HCT116 (cell line): ENCODE measurements around the gene BAG1. TPM values are rescaled to one million over a fixed set of nuclear protein-coding genes. Genes with fewer than 3 reads are reported as not detected.

Experiments used
- ATAC-seq: fragments of 200-7000 bp; cut with Tn5 transposase; 2 replicates; pipeline ENCODE4 v1.9.1; 2020; ENCODE audit warnings: mild to moderate bottlenecking, moderate library complexity
- BruUV-seq: library from RNA; stranded (reverse); fragments of 400-500 nt; replicated peaks from 2 replicates; lab custom pipeline; 2021; lab: Mats Ljungman, UMichigan
- CTCF ChIA-PET: fragments of 300-600 bp; sonication (Branson Sonifier 250); formaldehyde crosslinking; loops from one replicate; lab custom pipeline; 2021; ENCODE audit warnings: antibody characterized with exemption; lab: Charles Lee
- POLR2A ChIA-PET: fragments of 300-600, 350-600 bp; sonication (Branson Sonifier 250); formaldehyde crosslinking; loops from one replicate; lab custom pipeline; 2021; ENCODE audit warnings: antibody characterized with exemption; lab: Charles Lee
- RAD21 ChIA-PET, 2 experiments: fragments of 300-600 bp; sonication (Branson Sonifier 250); formaldehyde crosslinking; loops; one replicate each; lab custom pipeline; 2023; ENCODE audit warnings: low total read pairs in 2 of 2; ENCODE audit not compliant: uncharacterized antibody in 2 of 2, unreplicated experiment in 2 of 2, low non-redundant PET in 1 of 2; lab: Charles Lee
- DNase-seq: peaks from one replicate; pipeline ENCODE4 v3.0.0-alpha.2; 2010; ENCODE audit warnings: low read depth, low spot score
- H2AFZ ChIP-seq: fragments of 200-600 bp; shearing (Covaris generic), sonication (generic); 2 replicates; pipeline ENCODE4 v1.6.1; 2017; ENCODE audit warnings: low read depth, mixed run types, mixed read lengths, antibody characterized with exemption, low read length; ENCODE audit not compliant: poor library complexity, severe bottlenecking
- H3K27ac ChIP-seq: 2 replicates; pipeline ENCODE4 v1.5.1; 2012; ENCODE audit warnings: low read depth, low read length
- H3K27me3 ChIP-seq: fragments of 200-600 bp; sonication (generic); 2 replicates; pipeline ENCODE4 v1.6.1; 2016; ENCODE audit warnings: mixed run types, low read length, mixed read lengths; ENCODE audit not compliant: insufficient read depth
- H3K36me3 ChIP-seq, 2 experiments: fragments of 200-500 bp in 1 of 2; fragments of 200-600 bp in 1 of 2; sonication (Bioruptor generic) in 1 of 2; sonication (generic) in 1 of 2; 2 replicates each; pipeline versions ENCODE4 v1.5.1 to v1.6.1; 2014 to 2016; ENCODE audit warnings: low read length in 2 of 2, inconsistent platforms in 1 of 2, mixed read lengths in 1 of 2, mixed run types in 1 of 2; ENCODE audit not compliant: insufficient read depth in 2 of 2, control insufficient read depth in 1 of 2
- H3K4me1 ChIP-seq, 2 experiments: fragments of 200-600 bp in 1 of 2; sonication (generic) in 1 of 2; 2 replicates each; pipeline versions ENCODE4 v1.5.1 to v1.6.1; 2012 to 2017; ENCODE audit warnings: low read length in 2 of 2, inconsistent platforms in 1 of 2, mild to moderate bottlenecking in 1 of 2, mixed read lengths in 1 of 2, mixed run types in 1 of 2, moderate library complexity in 1 of 2; ENCODE audit not compliant: insufficient read depth in 2 of 2, control insufficient read depth in 1 of 2
- H3K4me2 ChIP-seq: fragments of 200-600 bp; sonication (generic); 2 replicates; pipeline ENCODE4 v1.6.1; 2017; ENCODE audit warnings: mixed run types, low read length, mixed read lengths
- H3K4me3 ChIP-seq, 2 experiments: fragments of 200-600 bp in 1 of 2; sonication (generic) in 1 of 2; replicated peaks in 1 of 2; 2 replicates each; pipeline ENCODE4 v1.5.1; 2011 to 2016; ENCODE audit warnings: low read length in 2 of 2, control low read depth in 1 of 2, low read depth in 1 of 2, mild to moderate bottlenecking in 1 of 2, mixed read lengths in 1 of 2, mixed run types in 1 of 2
- H3K79me2 ChIP-seq: fragments of 200-600 bp; sonication (generic); 2 replicates; pipeline ENCODE4 v1.6.1; 2017; ENCODE audit warnings: mild to moderate bottlenecking, mixed run types, low read length, moderate library complexity, mixed read lengths; ENCODE audit not compliant: insufficient read depth
- H3K9ac ChIP-seq: fragments of 200-600 bp; sonication (generic); 2 replicates; pipeline ENCODE4 v1.6.1; 2016; ENCODE audit warnings: low read length, mixed read lengths
- H3K9me2 ChIP-seq: fragments of 200-600 bp; sonication (generic), shearing (Covaris generic); 2 replicates; pipeline ENCODE4 v1.6.1; 2017; ENCODE audit warnings: mixed run types, mild to moderate bottlenecking, moderate library complexity; ENCODE audit not compliant: insufficient read depth
- H3K9me3 ChIP-seq, 2 experiments: fragments of 200-500 bp in 1 of 2; fragments of 200-600 bp in 1 of 2; sonication (Bioruptor generic) in 1 of 2; sonication (generic) in 1 of 2; 2 replicates each; pipeline ENCODE4 v1.6.1; 2014 to 2017; ENCODE audit warnings: low read length in 2 of 2, mixed read lengths in 2 of 2, inconsistent platforms in 1 of 2, low read depth in 1 of 2, mild to moderate bottlenecking in 1 of 2, mixed run types in 1 of 2, moderate library complexity in 1 of 2; ENCODE audit not compliant: control insufficient read depth in 1 of 2, insufficient read depth in 1 of 2
- H4K20me1 ChIP-seq: fragments of 200-600 bp; sonication (generic), shearing (Covaris generic); 2 replicates; pipeline ENCODE4 v1.6.1; 2017; ENCODE audit warnings: mixed run types, mild to moderate bottlenecking, moderate library complexity; ENCODE audit not compliant: insufficient read depth
- CBX3 ChIP-seq: IDR thresholded peaks from 2 replicates; pipeline ENCODE4 v1.6.1; 2012; ENCODE audit warnings: low read depth
- CEBPB ChIP-seq: IDR thresholded peaks from 2 replicates; pipeline ENCODE4 v1.6.1; 2012; ENCODE audit warnings: low read depth
- EGR1 ChIP-seq: IDR thresholded peaks from 2 replicates; pipeline ENCODE4 v1.6.1; 2012; ENCODE audit warnings: low read depth
- FOSL1 ChIP-seq: IDR thresholded peaks from 2 replicates; pipeline ENCODE4 v1.6.1; 2012; ENCODE audit warnings: low read depth
- POLR2AphosphoS5 ChIP-seq: IDR thresholded peaks from 2 replicates; pipeline ENCODE4 v1.6.1; 2011; ENCODE audit warnings: mild to moderate bottlenecking, low read depth, low read length, moderate library complexity
- RAD21 ChIP-seq: IDR thresholded peaks from 2 replicates; pipeline ENCODE4 v1.6.1; 2012; ENCODE audit warnings: low read depth, mild to moderate bottlenecking
- SIN3A ChIP-seq: IDR thresholded peaks from 2 replicates; pipeline ENCODE4 v1.6.1; 2012; ENCODE audit warnings: low read depth
- SRF ChIP-seq: IDR thresholded peaks from 2 replicates; pipeline ENCODE4 v1.6.1; 2012; ENCODE audit warnings: low read depth
- TCF7L2 ChIP-seq: IDR thresholded peaks from 2 replicates; pipeline ENCODE4 v1.7.0; 2011; ENCODE audit warnings: borderline replicate concordance, inconsistent platforms; ENCODE audit not compliant: insufficient read depth, insufficient read length; ENCODE audit errors: extremely low read depth
- YY1 ChIP-seq: IDR thresholded peaks from 2 replicates; pipeline ENCODE4 v1.6.1; 2011; ENCODE audit warnings: low read length, low read depth, moderate library complexity, mild to moderate bottlenecking; ENCODE audit not compliant: insufficient replicate concordance; ENCODE audit errors: extremely low read depth
- ZFX ChIP-seq: fragments of 450-650 bp; IDR thresholded peaks from 2 replicates; pipeline ENCODE4 v1.6.1; 2017
- intact Hi-C: fragments of 100-400 bp; cut with micrococcal nuclease; formaldehyde crosslinking; loops from 2 replicates; pipeline ENCODE4 v1.10.0; 2022
- total RNA-seq: library from RNA; stranded (reverse); gene quantifications from one replicate; pipeline ENCODE4 v1.2.1, GENCODE V29; 2021; ENCODE audit not compliant: unreplicated experiment
- TF ChIP-seq, protein P1 (sequence below): IDR thresholded peaks from 2 replicates; pipeline ENCODE4 v1.6.1; 2012; ENCODE audit warnings: low read depth
- TF ChIP-seq, protein P2 (sequence below): IDR thresholded peaks from 2 replicates; pipeline ENCODE4 v1.6.1; 2011; ENCODE audit warnings: mild to moderate bottlenecking, low read length, moderate library complexity; ENCODE audit not compliant: insufficient replicate concordance; ENCODE audit errors: extremely low read depth

BAG1 gene
- total RNA-seq, 1 experiment from 2014 or later: 58.2 TPM

DNA sequence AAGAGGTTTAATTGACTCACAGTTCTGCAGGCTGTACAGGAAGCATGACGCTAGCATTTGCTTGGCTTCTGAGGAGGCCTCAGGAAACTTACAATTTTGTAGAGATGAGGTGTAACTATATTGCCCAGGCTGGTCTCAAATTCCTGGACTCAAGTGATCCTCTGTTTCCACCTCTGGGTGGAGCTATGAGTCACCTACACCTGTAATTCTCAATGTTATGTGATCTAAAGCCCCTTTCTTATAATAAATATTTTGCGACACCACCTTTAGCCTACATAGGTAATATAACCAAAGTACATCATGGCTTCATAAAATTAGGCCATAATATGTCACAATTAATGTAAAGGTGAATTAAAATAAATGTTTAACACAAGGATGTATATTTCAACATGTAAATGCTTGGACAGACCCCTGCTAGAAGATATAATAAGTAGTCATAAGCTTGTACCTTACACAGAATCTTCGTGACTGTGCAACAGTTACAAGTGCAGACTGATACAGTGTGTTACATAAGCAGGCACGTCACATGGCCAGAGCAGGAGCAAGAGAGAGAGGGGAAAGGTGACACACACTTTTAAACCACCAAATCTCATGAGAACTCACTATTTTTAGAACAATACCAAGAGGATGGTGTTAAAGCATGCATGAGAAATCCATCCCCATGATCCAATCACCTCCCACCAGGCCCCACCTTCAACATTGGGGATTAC, 54.3 kb downstream of the BAG1 start:
- Histone ChIP-seq H4K20me1 (no peaks in the 10 kb centered on the region), H3K4me3 (no peak overlapping the region), H3K9me2 (no peaks in the 10 kb centered on the region; the same call in 1 of the 2 replicates), H3K79me2 (no peaks in the 10 kb centered on the region), H3K9ac (no peak overlapping the region), H3K9me3 (no peaks in the 10 kb centered on the region), H3K27me3 (no peaks in the 10 kb centered on the region), H2AFZ (no peak overlapping the region), H3K36me3 (no peaks in the 10 kb centered on the region), H3K4me2 (no peak overlapping the region), H3K27ac (no peak overlapping the region), H3K4me1 (peaks cover 14 to 26% of the 10 kb centered on the region in 2 experiments)
- ChIA-PET CTCF (no interaction called here), POLR2A (no interaction called here), RAD21 (no interaction called here)
- DNase-seq: no peak
- TF ChIP-seq YY1 (no peak), RAD21 (0 out of 2 replicates have a peak, but pooled peaks have one; percentile 3)
- intact Hi-C loops: no loop called here
- ATAC-seq: no peak
- no TSS peak for BruUV-seq

DNA sequence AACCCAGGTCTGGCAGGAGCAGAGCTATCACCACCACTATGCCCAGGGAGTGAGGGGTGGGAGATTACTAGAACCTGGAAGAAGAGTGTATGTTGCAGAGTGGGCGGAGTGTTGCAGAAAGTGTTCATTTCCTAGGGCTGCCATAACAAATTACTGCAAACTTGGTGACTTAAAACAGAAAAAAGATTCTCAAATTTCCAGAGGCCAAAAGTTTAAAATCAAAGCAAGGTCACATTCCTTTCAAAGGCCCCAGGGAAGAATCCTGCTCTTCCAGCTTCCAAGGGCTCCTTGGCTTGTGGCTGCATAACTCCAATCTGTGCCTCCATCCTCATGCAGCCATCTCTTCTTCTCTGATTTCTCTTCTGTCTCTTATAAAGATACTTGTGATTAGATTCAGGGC, 55.1 kb downstream of the BAG1 start:
- no peak for DNase-seq
- Histone ChIP-seq H3K27ac (no peak overlapping the region), H3K4me2 (no peak overlapping the region), H4K20me1 (no peaks in the 10 kb centered on the region), H3K9me3 (no peaks in the 10 kb centered on the region), H3K79me2 (no peaks in the 10 kb centered on the region), H2AFZ (no peak overlapping the region), H3K27me3 (no peaks in the 10 kb centered on the region), H3K4me1 (peaks cover 14 to 26% of the 10 kb centered on the region in 2 experiments), H3K9me2 (no peaks in the 10 kb centered on the region; the same call in 1 of the 2 replicates), H3K36me3 (no peaks in the 10 kb centered on the region)
- no peak for ATAC-seq
- BruUV-seq: no TSS peak
- intact Hi-C loops: no loop called here
- TF ChIP-seq, protein P1, sequence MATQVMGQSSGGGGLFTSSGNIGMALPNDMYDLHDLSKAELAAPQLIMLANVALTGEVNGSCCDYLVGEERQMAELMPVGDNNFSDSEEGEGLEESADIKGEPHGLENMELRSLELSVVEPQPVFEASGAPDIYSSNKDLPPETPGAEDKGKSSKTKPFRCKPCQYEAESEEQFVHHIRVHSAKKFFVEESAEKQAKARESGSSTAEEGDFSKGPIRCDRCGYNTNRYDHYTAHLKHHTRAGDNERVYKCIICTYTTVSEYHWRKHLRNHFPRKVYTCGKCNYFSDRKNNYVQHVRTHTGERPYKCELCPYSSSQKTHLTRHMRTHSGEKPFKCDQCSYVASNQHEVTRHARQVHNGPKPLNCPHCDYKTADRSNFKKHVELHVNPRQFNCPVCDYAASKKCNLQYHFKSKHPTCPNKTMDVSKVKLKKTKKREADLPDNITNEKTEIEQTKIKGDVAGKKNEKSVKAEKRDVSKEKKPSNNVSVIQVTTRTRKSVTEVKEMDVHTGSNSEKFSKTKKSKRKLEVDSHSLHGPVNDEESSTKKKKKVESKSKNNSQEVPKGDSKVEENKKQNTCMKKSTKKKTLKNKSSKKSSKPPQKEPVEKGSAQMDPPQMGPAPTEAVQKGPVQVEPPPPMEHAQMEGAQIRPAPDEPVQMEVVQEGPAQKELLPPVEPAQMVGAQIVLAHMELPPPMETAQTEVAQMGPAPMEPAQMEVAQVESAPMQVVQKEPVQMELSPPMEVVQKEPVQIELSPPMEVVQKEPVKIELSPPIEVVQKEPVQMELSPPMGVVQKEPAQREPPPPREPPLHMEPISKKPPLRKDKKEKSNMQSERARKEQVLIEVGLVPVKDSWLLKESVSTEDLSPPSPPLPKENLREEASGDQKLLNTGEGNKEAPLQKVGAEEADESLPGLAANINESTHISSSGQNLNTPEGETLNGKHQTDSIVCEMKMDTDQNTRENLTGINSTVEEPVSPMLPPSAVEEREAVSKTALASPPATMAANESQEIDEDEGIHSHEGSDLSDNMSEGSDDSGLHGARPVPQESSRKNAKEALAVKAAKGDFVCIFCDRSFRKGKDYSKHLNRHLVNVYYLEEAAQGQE: no peak
- no peak for TF ChIP-seq RAD21
- TF ChIP-seq POLR2AphosphoS5: no peak
- no peak for TF ChIP-seq TCF7L2
- no peak for TF ChIP-seq SRF
- TF ChIP-seq SIN3A: no peak
- TF ChIP-seq EGR1: no peak
- TF ChIP-seq, protein P2, sequence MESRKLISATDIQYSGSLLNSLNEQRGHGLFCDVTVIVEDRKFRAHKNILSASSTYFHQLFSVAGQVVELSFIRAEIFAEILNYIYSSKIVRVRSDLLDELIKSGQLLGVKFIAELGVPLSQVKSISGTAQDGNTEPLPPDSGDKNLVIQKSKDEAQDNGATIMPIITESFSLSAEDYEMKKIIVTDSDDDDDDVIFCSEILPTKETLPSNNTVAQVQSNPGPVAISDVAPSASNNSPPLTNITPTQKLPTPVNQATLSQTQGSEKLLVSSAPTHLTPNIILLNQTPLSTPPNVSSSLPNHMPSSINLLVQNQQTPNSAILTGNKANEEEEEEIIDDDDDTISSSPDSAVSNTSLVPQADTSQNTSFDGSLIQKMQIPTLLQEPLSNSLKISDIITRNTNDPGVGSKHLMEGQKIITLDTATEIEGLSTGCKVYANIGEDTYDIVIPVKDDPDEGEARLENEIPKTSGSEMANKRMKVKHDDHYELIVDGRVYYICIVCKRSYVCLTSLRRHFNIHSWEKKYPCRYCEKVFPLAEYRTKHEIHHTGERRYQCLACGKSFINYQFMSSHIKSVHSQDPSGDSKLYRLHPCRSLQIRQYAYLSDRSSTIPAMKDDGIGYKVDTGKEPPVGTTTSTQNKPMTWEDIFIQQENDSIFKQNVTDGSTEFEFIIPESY: no peak
- TF ChIP-seq ZFX: no peak
- TF ChIP-seq CBX3: no peak
- no peak for TF ChIP-seq FOSL1
- no peak for TF ChIP-seq CEBPB
- TF ChIP-seq, all 23 proteins: peak for 0
- ChIA-PET CTCF (no interaction called here), POLR2A (no interaction called here), RAD21 (no interaction called here)
- no peak overlapping the region for H3K9ac ChIP-seq
- H3K4me3 ChIP-seq: no peak overlapping the region
